Astrocyte of the cerebellum (primary cell): Measurements from ENCODE around the gene ECI1.
A peak's percentile ranks its signal among the peaks of the same experiment; 100 is the strongest.
"Not testable (repeated sequence)": the region's sequence is repeated elsewhere in the genome, so short reads cannot be mapped to it uniquely, and the experiment has no call there.

ENCODE experiments used
- DNase-seq: peaks from one replicate; pipeline ENCODE4 v3.0.0-alpha.2; 2011; ENCODE audit warnings: low read depth
- H3K4me3 ChIP-seq: 2 replicates; pipeline ENCODE4 v1.5.1; 2011; ENCODE audit warnings: mild to moderate bottlenecking, low read depth, low read length, moderate library complexity
- in situ Hi-C: cut with HindIII; loops from 2 replicates; pipeline ENCODE4 v1.10.0; 2017; ENCODE audit warnings: low sequenced_read_pairs
- TF ChIP-seq, protein P1 (sequence below): IDR thresholded peaks from 2 replicates; pipeline ENCODE4 v1.5.1; 2012; ENCODE audit warnings: low read length, low read depth, moderate library complexity, mild to moderate bottlenecking; ENCODE audit errors: missing control alignments

The ECI1 gene

GRCh38 chr16:2267913-2268666 is 16.7 kb upstream of the ECI1 start, which contains the start of gene RNPS1:
RNPS1 (minus strand) TSS chr16:2268126; CDS start chr16:2264643, 3,483 bp downstream.
- H3K4me3 ChIP-seq: peak within 1 kb of the TSS; percentile 84
- TF ChIP-seq, protein P1, sequence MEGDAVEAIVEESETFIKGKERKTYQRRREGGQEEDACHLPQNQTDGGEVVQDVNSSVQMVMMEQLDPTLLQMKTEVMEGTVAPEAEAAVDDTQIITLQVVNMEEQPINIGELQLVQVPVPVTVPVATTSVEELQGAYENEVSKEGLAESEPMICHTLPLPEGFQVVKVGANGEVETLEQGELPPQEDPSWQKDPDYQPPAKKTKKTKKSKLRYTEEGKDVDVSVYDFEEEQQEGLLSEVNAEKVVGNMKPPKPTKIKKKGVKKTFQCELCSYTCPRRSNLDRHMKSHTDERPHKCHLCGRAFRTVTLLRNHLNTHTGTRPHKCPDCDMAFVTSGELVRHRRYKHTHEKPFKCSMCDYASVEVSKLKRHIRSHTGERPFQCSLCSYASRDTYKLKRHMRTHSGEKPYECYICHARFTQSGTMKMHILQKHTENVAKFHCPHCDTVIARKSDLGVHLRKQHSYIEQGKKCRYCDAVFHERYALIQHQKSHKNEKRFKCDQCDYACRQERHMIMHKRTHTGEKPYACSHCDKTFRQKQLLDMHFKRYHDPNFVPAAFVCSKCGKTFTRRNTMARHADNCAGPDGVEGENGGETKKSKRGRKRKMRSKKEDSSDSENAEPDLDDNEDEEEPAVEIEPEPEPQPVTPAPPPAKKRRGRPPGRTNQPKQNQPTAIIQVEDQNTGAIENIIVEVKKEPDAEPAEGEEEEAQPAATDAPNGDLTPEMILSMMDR: no peak
- in situ Hi-C loops: no loop called here
- peak; percentile 87 for DNase-seq

GRCh38 chr16:2267505-2267912 is 16.1 kb upstream of the ECI1 start:
- not testable (repeated sequence) for DNase-seq

GRCh38 chr16:2266887-2267286 is 15.5 kb upstream of the ECI1 start:
- in situ Hi-C loops: not testable (repeated sequence)
- DNase-seq: peak; percentile 6

More at GRCh38 chr16:2267505-2267912, 16.1 kb upstream of the ECI1 start:
- in situ Hi-C loops: not testable (repeated sequence)
- H3K4me3 ChIP-seq: peak overlapping the region; percentile 84

GRCh38 chr16:2263026-2263425 is 11.6 kb upstream of the ECI1 start:
- H3K4me3 ChIP-seq, in situ Hi-C loops, DNase-seq: not testable (repeated sequence)

More at GRCh38 chr16:2266887-2267286, 15.5 kb upstream of the ECI1 start:
- peak overlapping the region; percentile 84 for H3K4me3 ChIP-seq

DNA sequence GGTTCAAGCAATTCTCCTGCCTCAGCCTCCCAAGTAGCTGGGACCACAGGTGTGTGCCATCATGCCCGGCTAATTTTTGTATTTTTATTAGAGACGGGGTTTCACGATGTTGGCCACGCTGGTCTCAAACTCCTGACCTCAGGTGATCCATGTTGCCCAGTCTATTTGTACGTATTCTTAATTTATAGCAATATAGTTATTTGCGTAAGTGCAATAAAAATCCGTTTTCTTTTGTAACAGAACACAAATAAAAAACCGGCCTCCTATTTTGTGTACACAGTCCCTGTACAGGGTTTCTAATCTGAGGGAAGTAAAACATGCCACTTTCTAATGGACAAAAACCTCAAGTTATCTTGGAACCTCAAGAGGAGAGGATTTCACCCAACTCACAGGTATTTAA is 8.9 kb upstream of the ECI1 start:
- in situ Hi-C loops: no loop called here
- TF ChIP-seq, protein P1: no peak
- H3K4me3 ChIP-seq: no peak overlapping the region
- DNase-seq: no peak

DNA sequence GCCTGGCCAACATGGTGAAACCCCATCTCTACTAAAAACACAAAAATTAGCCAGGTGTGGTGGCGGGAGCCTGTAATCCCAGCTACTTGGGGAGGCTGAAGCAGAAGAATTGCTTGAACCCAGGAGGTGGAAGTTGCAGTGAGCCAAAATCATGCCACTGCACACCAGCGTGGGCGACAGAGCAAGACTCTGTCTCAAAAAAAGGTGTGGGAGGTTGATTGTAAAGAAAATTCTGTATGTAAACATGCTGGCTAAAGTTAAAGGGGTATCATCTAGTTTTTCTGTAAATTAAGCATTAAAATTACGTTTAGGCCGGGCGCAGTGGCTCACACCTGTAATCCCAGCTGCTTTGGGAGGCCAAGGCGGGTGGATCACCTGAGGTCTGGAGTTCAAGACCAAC is 7.1 kb upstream of the ECI1 start:
- in situ Hi-C loops, DNase-seq, H3K4me3 ChIP-seq: not testable (repeated sequence)

DNA sequence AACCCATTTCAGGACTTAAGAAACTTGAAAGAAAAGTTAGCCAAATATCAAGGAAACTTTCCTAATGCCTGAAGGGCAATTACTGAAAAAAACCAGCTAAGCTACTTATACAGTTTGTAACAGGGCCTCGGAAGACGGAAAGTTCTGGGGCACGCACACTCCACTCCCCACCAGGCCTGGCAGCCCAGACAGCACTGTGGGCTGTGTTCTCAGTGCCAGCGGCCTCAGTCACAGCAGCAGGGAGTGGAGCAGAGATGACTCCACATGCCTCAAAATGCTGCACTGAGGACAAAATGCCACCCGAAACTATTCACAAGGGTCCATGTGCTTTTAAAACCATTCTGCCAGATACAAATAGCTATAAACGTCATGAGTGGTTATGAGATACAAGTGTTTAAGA is 6.3 kb upstream of the ECI1 start:
- TF ChIP-seq, protein P1: no peak
- no peak overlapping the region for H3K4me3 ChIP-seq
- no peak for DNase-seq
- in situ Hi-C loops: no loop called here

- TF ChIP-seq, protein P1: no peak
- H3K4me3 ChIP-seq: no peak overlapping the region
- in situ Hi-C loops: no loop called here
- no peak for DNase-seq
Measured at GRCh38 chr16:2256531-2257140, 5.2 kb upstream of the ECI1 start.
